Activated CD4-positive, alpha-beta memory T cell treated with anti-CD3 and anti-CD28 coated beads, Interleukin-2, amount 10 ng/mL, durations not matched to agents 7 days and 5 days (primary cell): ENCODE data around the gene EXOSC10. TPM values are rescaled to one million over a fixed set of nuclear protein-coding genes. Genes with fewer than 3 reads are reported as not detected.
"Not testable (repeated sequence)": the region's sequence is repeated elsewhere in the genome, so short reads cannot be mapped to it uniquely, and the experiment has no call there.

ENCODE experiments used
- CTCF ChIA-PET: fragments of 350-600 bp; sonication (Branson Sonifier 250); formaldehyde crosslinking; loops from one replicate; lab custom pipeline; 2021; ENCODE audit warnings: antibody characterized with exemption, inconsistent platforms; lab: Charles Lee
- POLR2A ChIA-PET: fragments of 350-600 bp; sonication (Branson Sonifier 250); formaldehyde crosslinking; loops from one replicate; lab custom pipeline; 2021; ENCODE audit warnings: antibody characterized with exemption; lab: Charles Lee
- DNase-seq: peaks from one replicate; pipeline ENCODE4 v3.0.0-alpha.2; 2020
- H3K27ac Mint-ChIP-seq: one replicate; pipeline ENCODE4 v1.8.0; 2021; ENCODE audit warnings: mild to moderate bottlenecking, mixed read lengths
- H3K27me3 Mint-ChIP-seq: one replicate; pipeline ENCODE4 v1.8.0; 2021; ENCODE audit warnings: mixed read lengths
- H3K36me3 Mint-ChIP-seq: one replicate; pipeline ENCODE4 v1.8.0; 2021; ENCODE audit warnings: low read depth, mixed read lengths
- H3K4me1 Mint-ChIP-seq: one replicate; pipeline ENCODE4 v1.8.0; 2021; ENCODE audit warnings: mixed read lengths
- H3K4me3 Mint-ChIP-seq: one replicate; pipeline ENCODE4 v1.8.0; 2021; ENCODE audit warnings: mild to moderate bottlenecking, mixed read lengths
- H3K9me3 Mint-ChIP-seq: one replicate; pipeline ENCODE4 v1.8.0; 2021; ENCODE audit warnings: mixed read lengths
- total RNA-seq, 2 experiments: library from RNA; stranded (reverse); gene quantifications; one replicate each; pipeline ENCODE4 v1.2.3, GENCODE V29; 2021

EXOSC10 gene
- total RNA-seq, 2 experiments from 2014 or later: 65.8 to 67.6 TPM

- H3K27me3 Mint-ChIP-seq: no peaks in the 10 kb centered on the region
- CTCF ChIA-PET: interaction anchor here (1.0 to 2.8 kb wide), 2 partner anchors 14 kb away, joined by 3 to 15 read pairs; no protein-coding TSS in a partner anchor
- POLR2A ChIA-PET: no interaction called here
- H3K4me1 Mint-ChIP-seq: peaks cover 26% of the 10 kb centered on the region
- H3K9me3 Mint-ChIP-seq: no peaks in the 10 kb centered on the region
- H3K36me3 Mint-ChIP-seq: peaks cover 74% of the 10 kb centered on the region
- no peak overlapping the region for H3K4me3 Mint-ChIP-seq
- no peak for DNase-seq
- H3K27ac Mint-ChIP-seq: no peak overlapping the region
Measured at GRCh38 chr1:11023201-11023600, 76.5 kb downstream of the EXOSC10 start.

GRCh38 chr1:11019971-11020370 lies 79.7 kb downstream of the EXOSC10 start:
- DNase-seq: no peak
- ChIA-PET CTCF (no interaction called here), POLR2A (no interaction called here)
- H3K4me1 Mint-ChIP-seq: peaks cover 35% of the 10 kb centered on the region
- no peaks in the 10 kb centered on the region for H3K27me3 Mint-ChIP-seq
- H3K4me3 Mint-ChIP-seq: no peak overlapping the region
- no peaks in the 10 kb centered on the region for H3K9me3 Mint-ChIP-seq
- no peak overlapping the region for H3K27ac Mint-ChIP-seq
- peaks cover 77% of the 10 kb centered on the region for H3K36me3 Mint-ChIP-seq

- H3K27ac Mint-ChIP-seq, H3K27me3 Mint-ChIP-seq, DNase-seq, H3K9me3 Mint-ChIP-seq, POLR2A ChIA-PET, H3K4me3 Mint-ChIP-seq, CTCF ChIA-PET: not testable (repeated sequence)
- peaks cover 35% of the 10 kb centered on the region for H3K4me1 Mint-ChIP-seq
- peaks cover 77% of the 10 kb centered on the region for H3K36me3 Mint-ChIP-seq
Measured at GRCh38 chr1:11019358-11019757, 80.3 kb downstream of the EXOSC10 start.

Other genes starting within 250 kb of the EXOSC10 start
- 100 to 1,000 TPM; 159 to 174 TPM for gene TARDBP, start 87.2 kb downstream of the EXOSC10 start, total RNA-seq
- gene MASP2, start 52.6 kb downstream of the EXOSC10 start, total RNA-seq: not detected
- gene SRM, start 39.9 kb downstream of the EXOSC10 start, total RNA-seq: 10 to 100 TPM; 69.3 to 72.1 TPM
- gene ANGPTL7, start 89.5 kb upstream of the EXOSC10 start, total RNA-seq: not detected
- 10 to 100 TPM; 32.9 to 36.2 TPM for gene MTOR, start 162.7 kb upstream of the EXOSC10 start, total RNA-seq
- 10 to 100 TPM; 19.9 TPM for gene UBIAD1, start 173.3 kb upstream of the EXOSC10 start, total RNA-seq